ENCODE results near the gene ZNF692.

DNA sequence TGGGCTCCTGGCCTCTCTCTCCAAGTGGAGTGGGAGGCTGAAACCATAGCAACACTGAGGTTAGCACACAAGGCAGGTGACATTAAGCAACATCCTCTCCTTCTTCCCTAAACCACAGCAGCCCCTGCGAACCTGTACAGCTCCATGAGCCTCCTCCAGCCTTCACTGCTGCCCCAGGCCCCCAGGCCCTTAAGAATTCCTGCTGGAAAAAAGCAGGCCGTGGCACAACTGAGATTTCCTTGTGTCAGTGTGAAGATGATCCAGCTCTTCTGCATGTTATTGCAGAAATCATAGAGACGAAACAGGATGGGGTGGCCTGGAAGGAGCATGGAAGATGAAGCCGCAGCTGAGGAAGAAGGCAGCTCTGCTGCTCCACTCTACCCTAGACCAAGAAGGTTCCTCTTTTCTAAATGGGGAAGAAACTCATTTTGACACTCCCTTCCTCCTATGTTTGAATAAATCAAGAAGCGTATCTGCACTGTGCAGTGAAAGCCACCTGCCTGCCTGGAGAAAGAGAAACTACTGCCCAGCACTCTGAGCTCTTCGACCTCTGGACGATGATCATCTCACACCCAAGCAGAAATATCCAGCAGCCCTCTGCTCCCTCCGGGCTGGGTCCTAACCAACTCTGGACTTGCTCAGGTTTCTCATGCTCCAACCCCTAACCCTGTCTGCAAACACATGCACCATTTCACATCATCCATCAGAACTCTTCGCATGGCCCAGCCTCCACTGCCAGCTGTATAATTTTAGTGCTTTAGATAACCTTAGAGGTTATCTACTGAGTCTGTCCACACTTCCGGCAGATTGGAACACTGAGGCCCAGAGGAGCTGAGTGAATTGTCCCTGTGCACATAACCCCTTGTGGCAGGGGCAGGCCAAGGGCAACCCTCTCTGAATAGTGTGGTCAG lies 53.9 kb downstream of the ZNF692 start:
- no peak for TF ChIP-seq CTCF (IDR thresholded peaks at IDR 0.05)
- TF ChIP-seq POLR2A (IDR thresholded peaks at IDR 0.05), result no peak
- no peak for TF ChIP-seq EP300 (IDR thresholded peaks at IDR 0.05)
- no peak for TF ChIP-seq POLR2AphosphoS5 (IDR thresholded peaks at IDR 0.05)

Data from upper lobe of left lung (tissue), 4 donors.